ENCODE data around the gene PRKG1.

- TF ChIP-seq POLR2AphosphoS5 (IDR thresholded peaks at IDR 0.05; ENCODE audit: low read depth, low read length), result no peak
- TF ChIP-seq, protein P1, sequence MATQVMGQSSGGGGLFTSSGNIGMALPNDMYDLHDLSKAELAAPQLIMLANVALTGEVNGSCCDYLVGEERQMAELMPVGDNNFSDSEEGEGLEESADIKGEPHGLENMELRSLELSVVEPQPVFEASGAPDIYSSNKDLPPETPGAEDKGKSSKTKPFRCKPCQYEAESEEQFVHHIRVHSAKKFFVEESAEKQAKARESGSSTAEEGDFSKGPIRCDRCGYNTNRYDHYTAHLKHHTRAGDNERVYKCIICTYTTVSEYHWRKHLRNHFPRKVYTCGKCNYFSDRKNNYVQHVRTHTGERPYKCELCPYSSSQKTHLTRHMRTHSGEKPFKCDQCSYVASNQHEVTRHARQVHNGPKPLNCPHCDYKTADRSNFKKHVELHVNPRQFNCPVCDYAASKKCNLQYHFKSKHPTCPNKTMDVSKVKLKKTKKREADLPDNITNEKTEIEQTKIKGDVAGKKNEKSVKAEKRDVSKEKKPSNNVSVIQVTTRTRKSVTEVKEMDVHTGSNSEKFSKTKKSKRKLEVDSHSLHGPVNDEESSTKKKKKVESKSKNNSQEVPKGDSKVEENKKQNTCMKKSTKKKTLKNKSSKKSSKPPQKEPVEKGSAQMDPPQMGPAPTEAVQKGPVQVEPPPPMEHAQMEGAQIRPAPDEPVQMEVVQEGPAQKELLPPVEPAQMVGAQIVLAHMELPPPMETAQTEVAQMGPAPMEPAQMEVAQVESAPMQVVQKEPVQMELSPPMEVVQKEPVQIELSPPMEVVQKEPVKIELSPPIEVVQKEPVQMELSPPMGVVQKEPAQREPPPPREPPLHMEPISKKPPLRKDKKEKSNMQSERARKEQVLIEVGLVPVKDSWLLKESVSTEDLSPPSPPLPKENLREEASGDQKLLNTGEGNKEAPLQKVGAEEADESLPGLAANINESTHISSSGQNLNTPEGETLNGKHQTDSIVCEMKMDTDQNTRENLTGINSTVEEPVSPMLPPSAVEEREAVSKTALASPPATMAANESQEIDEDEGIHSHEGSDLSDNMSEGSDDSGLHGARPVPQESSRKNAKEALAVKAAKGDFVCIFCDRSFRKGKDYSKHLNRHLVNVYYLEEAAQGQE (IDR thresholded peaks at IDR 0.05; ENCODE audit: insufficient read depth in 1 of 2, low read depth in 2 of 2, low read length in 2 of 2), result no peak
- no peak for TF ChIP-seq TAF1 (IDR thresholded peaks at IDR 0.05; ENCODE audit: borderline replicate concordance, insufficient read depth, low read length)
These were observed 26.4 kb upstream of the PRKG1 start for GRCh38 chr10:51047857-51048256.
